GM21723 (cell line): ENCODE data around the gene PHF23.

Experiments
- ATAC-seq: cut with Tn5 transposase; IDR thresholded peaks from one replicate; pipeline ENCODE4 v1.9.1; 2021; ENCODE audit warnings: mild to moderate bottlenecking, moderate library complexity; ENCODE audit not compliant: unreplicated experiment

Gene PHF23

GRCh38 chr17:7239091-7240027, at the start of gene PHF23:
PHF23 (minus strand) TSS chr17:7239457; CDS start chr17:7239279, 178 bp downstream.
- peak; percentile 49 for ATAC-seq

GRCh38 chr17:7285679-7286078, 46.4 kb upstream of the PHF23 start:
- no peak for ATAC-seq

GRCh38 chr17:7284911-7285310, 45.7 kb upstream of the PHF23 start:
- no peak for ATAC-seq

GRCh38 chr17:7283471-7284216, 44.4 kb upstream of the PHF23 start:
- ATAC-seq = no peak

GRCh38 chr17:7282752-7283321, 43.6 kb upstream of the PHF23 start:
- ATAC-seq = no peak

GRCh38 chr17:7281953-7282751, 42.9 kb upstream of the PHF23 start:
- ATAC-seq = no peak

- peak; percentile 63 for ATAC-seq
Observed at GRCh38 chr17:7281074-7281952, 42.1 kb upstream of the PHF23 start, which contains the start of gene SLC2A4. SLC2A4 (plus strand) TSS chr17:7281718; CDS start chr17:7281935, 217 bp downstream.

- peak; percentile 57 for ATAC-seq
Observed at GRCh38 chr17:7280519-7281073, 41.3 kb upstream of the PHF23 start.

- no peak for ATAC-seq
Observed at GRCh38 chr17:7279448-7279847, 40.2 kb upstream of the PHF23 start.

GRCh38 chr17:7266784-7267183, 27.5 kb upstream of the PHF23 start:
- no peak for ATAC-seq

- ATAC-seq = no peak
Observed at GRCh38 chr17:7263801-7264078, 24.5 kb upstream of the PHF23 start.

GRCh38 chr17:7262935-7263800, 23.9 kb upstream of the PHF23 start:
- ATAC-seq = no peak

- ATAC-seq = no peak
Observed at GRCh38 chr17:7262192-7262934, 23.1 kb upstream of the PHF23 start, which contains the start of gene CLDN7. CLDN7 (minus strand) TSS chr17:7262478; CDS start chr17:7262043, 435 bp downstream.

- ATAC-seq = no peak
Observed at GRCh38 chr17:7261379-7262191, 22.3 kb upstream of the PHF23 start.

- no peak for ATAC-seq
Observed at GRCh38 chr17:7260651-7261378, 21.6 kb upstream of the PHF23 start.

GRCh38 chr17:7260151-7260550, 20.9 kb upstream of the PHF23 start:
- ATAC-seq = no peak
